Non-pigmented ciliary epithelial cell (primary cell): Measurements from ENCODE around the gene ABLIM1.

Experiments used
- DNase-seq: peaks from one replicate; pipeline ENCODE4 v3.0.0-alpha.2; 2010; ENCODE audit warnings: low read depth

ABLIM1 gene

GRCh38 chr10:114576716-114577115 is 81.4 kb downstream of the ABLIM1 start:
- no peak for DNase-seq

GRCh38 chr10:114576132-114576487 is 82.0 kb downstream of the ABLIM1 start:
- no peak for DNase-seq

- DNase-seq, result no peak
These were observed 82.5 kb downstream of the ABLIM1 start for GRCh38 chr10:114575417-114576131.

GRCh38 chr10:114573330-114574045 is 84.6 kb downstream of the ABLIM1 start:
- DNase-seq, result no peak

- DNase-seq, result no peak
These were observed 86.6 kb downstream of the ABLIM1 start for GRCh38 chr10:114571316-114571999.

- no peak for DNase-seq
These were observed 92.0 kb downstream of the ABLIM1 start for GRCh38 chr10:114566064-114566463.

- no peak for DNase-seq
These were observed 93.0 kb downstream of the ABLIM1 start for GRCh38 chr10:114565066-114565465.

- no peak for DNase-seq
These were observed 97.0 kb downstream of the ABLIM1 start for GRCh38 chr10:114561008-114561523.

DNA sequence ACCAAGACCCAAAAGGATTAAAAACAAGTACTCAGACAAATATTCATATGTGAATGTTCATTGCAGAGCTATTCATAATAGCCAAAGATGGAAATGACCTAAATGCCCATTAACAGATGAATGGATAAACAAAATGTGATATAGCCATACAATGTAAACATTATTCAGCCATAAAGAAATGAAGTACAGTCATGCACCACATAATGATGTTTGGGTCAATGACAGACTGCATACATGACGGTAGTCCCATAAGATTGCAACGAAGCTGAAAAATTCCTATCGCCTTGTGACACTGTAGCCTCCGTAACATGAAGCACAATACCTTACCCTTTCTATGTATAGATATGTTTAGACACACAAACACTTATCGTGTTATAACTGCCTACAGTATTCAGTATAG is 97.9 kb downstream of the ABLIM1 start:
- no peak for DNase-seq

GRCh38 chr10:114559636-114560035 is 98.4 kb downstream of the ABLIM1 start:
- no peak for DNase-seq

DNA sequence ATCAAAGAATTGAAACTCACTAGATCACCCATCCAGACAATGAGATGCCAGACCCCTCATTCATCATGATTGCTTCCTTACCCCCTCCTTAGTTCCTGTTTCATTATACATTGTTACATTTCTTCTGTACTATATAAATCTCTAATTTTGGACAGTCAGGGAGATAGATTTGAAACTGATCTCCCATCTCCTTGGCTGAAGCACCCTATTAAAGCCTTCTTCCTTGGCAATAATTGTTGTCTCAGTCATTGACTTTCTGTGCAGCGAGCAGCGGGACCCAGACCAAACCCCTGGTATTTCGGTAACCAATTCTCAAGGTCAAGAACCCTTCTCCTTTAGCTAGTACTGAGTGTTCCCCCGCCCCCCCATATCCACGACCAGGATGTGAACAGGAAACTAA is 100.2 kb downstream of the ABLIM1 start:
- no peak for DNase-seq

- no peak for DNase-seq
These were observed 101.6 kb downstream of the ABLIM1 start for GRCh38 chr10:114556236-114557122.

DNA sequence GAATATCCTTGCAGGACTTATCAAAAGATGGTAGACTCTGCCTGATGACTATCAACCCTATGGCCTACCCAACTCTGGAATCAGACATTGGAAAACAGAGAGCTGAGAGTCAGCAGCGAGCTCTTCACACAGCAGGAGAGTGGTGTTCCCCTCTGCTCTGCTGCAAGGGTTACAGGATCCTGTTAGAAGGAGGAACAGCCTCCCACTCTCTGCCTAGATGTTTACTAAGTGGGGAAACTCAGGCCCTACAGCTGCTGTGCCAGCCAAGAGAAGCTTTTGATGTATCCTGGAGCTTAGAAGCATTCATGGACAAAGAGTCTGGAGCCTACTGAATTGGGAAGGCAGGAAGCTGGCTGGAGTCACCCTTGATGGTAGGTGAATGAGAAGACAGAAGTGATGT is 104.6 kb downstream of the ABLIM1 start:
- no peak for DNase-seq

DNA sequence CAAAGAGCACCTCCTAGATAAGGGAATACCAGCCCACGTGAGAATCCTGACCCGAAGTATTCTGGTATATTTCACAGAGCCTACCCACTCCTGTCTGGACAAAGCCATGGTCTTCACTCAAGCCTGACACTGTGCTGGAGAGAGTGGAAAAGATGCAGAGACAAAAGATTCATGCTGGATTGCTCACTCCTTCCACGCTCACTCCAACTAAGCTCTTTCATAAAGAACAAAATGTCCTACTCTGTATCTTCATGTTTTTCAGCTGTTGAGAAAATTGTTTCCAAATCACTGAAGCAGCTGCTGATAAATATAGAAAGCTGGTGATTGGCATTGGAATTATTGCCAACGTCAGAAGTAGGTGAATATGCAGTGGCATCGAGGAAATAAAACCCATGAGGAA is 106.0 kb downstream of the ABLIM1 start:
- DNase-seq, result no peak

GRCh38 chr10:114551636-114551972 is 106.5 kb downstream of the ABLIM1 start:
- no peak for DNase-seq

GRCh38 chr10:114550756-114551635 is 107.1 kb downstream of the ABLIM1 start:
- DNase-seq, result no peak

DNA sequence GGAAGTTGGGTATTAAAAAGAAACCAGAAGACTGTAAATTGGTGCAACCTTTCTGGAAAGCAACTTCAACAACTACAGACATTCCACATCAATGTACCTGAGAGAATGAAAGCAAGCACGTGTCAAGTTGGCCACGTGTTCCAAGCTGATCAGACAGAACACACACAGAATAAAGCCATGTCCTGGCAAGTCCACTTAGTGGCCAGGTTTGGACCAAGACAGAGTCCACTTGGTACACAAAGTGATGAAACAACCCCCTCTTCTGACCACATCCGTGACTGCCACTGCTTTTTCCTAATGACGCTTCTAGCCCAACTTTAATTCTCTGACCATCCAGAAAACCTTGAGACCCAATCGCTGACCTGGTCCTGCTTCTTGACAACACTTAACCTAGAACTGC is 109.4 kb downstream of the ABLIM1 start:
- DNase-seq, result no peak

GRCh38 chr10:114547514-114547913 is 110.6 kb downstream of the ABLIM1 start:
- no peak for DNase-seq

- no peak for DNase-seq
These were observed 111.0 kb downstream of the ABLIM1 start for GRCh38 chr10:114547056-114547455.

GRCh38 chr10:114545819-114546218 is 112.3 kb downstream of the ABLIM1 start:
- DNase-seq, result no peak

DNA sequence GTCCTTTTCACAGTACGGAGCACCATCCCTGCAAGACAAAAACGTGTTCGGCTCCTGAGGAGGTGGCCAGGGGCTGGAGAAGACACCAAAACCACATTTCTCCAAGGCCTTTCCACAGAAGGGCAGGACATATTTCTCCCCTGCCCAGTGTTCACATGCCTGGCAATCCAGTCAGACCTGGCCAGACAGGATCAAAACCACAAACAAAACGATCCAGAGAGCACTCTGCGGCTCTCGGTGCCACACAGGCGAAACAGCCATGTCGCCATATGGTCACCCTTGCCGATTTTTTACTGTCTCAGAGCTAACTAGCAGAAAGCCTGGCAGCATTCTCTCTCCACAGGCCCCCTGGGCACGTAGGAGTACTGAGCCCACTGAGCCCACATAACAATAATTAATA is 113.0 kb downstream of the ABLIM1 start:
- DNase-seq, result no peak
